ENCODE data around the gene SEC61B. TPM values are rescaled to one million over a fixed set of nuclear protein-coding genes. Genes with fewer than 3 reads are reported as not detected.

Gene SEC61B
- total RNA-seq, 2 experiments from 2014 or later = 104 to 116 TPM

GRCh38 chr9:99272836-99273235 lies 50.8 kb downstream of the SEC61B start:
- Mint-ChIP-seq H3K27ac (no peak overlapping the region), H3K4me1 (no peaks in the 10 kb centered on the region), H3K27me3 (peaks cover 24% of the 10 kb centered on the region), H3K36me3 (ENCODE audit: low read depth) (no peaks in the 10 kb centered on the region), H3K4me3 (no peak overlapping the region), H3K9me3 (no peaks in the 10 kb centered on the region)
- CTCF ChIA-PET = no interaction called here
- no peak for DNase-seq
- POLR2A ChIA-PET = no interaction called here

- POLR2A ChIA-PET = no interaction called here
- DNase-seq = no peak
- peaks cover 22% of the 10 kb centered on the region for H3K27me3 Mint-ChIP-seq
- H3K4me3 Mint-ChIP-seq = no peak overlapping the region
- no peaks in the 10 kb centered on the region for H3K9me3 Mint-ChIP-seq
- H3K4me1 Mint-ChIP-seq = no peaks in the 10 kb centered on the region
- CTCF ChIA-PET = interaction anchor here (0.6 to 1.4 kb wide), 3 partner anchors 8 to 91 kb away, joined by 3 to 5 read pairs (median 4); no protein-coding TSS in a partner anchor
- H3K36me3 Mint-ChIP-seq (ENCODE audit: low read depth) = no peaks in the 10 kb centered on the region
- no peak overlapping the region for H3K27ac Mint-ChIP-seq
Measured at GRCh38 chr9:99274016-99274415, 51.9 kb downstream of the SEC61B start.

- Mint-ChIP-seq H3K4me1 (no peaks in the 10 kb centered on the region), H3K27ac (no peak overlapping the region), H3K9me3 (no peaks in the 10 kb centered on the region), H3K36me3 (ENCODE audit: low read depth) (no peaks in the 10 kb centered on the region), H3K4me3 (no peak overlapping the region), H3K27me3 (peaks cover 19% of the 10 kb centered on the region)
- CTCF ChIA-PET = interaction anchor here (0.6 to 1.4 kb wide), 3 partner anchors 7 to 91 kb away, joined by 3 to 5 read pairs (median 4); no protein-coding TSS in a partner anchor
- POLR2A ChIA-PET = no interaction called here
- DNase-seq = no peak
Measured at GRCh38 chr9:99274495-99274894, 52.4 kb downstream of the SEC61B start.

Other genes starting within 250 kb of the SEC61B start
- 10 to 100 TPM; 60.7 to 71.2 TPM for gene TGFBR1, start 117.2 kb upstream of the SEC61B start, total RNA-seq
- 10 to 100 TPM; 21.2 to 30.5 TPM for gene ALG2, start 340 bp upstream of the SEC61B start, total RNA-seq

Data from activated CD4-positive, alpha-beta T cell treated with anti-CD3 and anti-CD28 coated beads, Interleukin-2, amount 10 ng/mL, durations not matched to agents 7 days and 5 days (primary cell).